ENCODE results near the gene STRADA.

The STRADA gene

GRCh38 chr17:63682981-63683380 lies 58.6 kb downstream of the STRADA start:
- no peak for DNase-seq (ENCODE audit: low spot score)

DNA sequence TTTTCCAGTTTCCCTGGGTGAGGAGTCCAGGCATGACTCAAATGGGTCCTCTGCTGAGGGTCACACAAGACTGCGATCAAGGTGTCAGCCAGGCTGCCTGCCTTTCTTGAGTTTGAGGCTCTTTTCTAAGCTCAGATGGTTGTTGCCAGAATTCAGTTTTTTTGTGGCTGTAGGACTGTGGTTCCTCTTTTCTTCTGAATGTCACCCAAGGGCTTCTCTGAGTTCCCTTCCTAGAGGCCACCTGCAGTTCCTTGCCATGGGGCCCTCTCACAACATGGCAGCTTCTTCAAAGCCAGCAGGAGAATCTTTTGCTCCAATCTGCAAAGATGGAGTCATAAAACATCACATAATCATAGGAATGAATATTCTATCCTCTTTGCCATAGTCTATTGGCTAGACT lies 59.2 kb downstream of the STRADA start:
- no peak for DNase-seq (ENCODE audit: low spot score)

DNA sequence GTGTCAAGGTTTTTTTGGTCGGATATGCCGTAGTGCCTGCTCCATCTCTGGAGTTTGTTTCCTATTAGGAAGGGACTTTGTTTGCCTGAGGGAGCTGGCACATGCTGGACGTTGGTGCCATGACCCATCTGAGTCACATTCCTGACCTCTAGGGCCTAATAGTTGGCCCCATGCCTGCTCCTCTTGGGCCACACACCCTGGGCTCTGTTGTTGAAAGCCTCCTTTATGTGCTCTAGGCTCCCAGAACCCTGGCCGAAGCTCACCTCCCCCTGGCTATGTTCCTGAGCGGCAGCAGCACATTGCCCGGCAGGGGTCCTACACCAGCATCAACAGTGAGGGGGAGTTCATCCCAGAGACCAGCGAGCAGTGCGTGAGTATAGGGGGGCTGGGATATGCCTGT lies 60.1 kb downstream of the STRADA start:
- DNase-seq (ENCODE audit: low spot score): no peak

GRCh38 chr17:63680700-63681099 lies 60.9 kb downstream of the STRADA start:
- no peak for DNase-seq (ENCODE audit: low spot score)

GRCh38 chr17:63679214-63679613 lies 62.4 kb downstream of the STRADA start:
- no peak for DNase-seq (ENCODE audit: low spot score)

DNA sequence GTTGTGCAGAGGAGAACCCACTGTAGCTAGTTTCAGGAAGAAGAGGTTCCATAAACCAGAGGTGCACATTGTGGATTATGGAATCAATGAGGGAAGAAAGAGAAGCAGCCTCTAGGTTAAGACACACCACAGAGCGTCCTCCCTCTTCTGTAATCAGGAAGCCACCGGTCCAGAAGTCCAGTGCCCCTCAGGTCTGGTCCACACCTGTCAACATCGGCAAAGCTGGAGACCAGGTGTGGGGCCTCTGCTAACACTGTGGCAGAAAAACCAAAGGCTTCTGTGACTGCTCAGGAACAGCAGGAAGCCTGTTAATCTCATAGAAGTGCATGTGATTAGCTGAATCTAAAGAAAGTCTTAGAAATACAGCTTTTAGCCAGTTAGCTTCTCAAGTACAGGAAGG lies 65.0 kb downstream of the STRADA start:
- DNase-seq (ENCODE audit: low spot score): no peak

- DNase-seq (ENCODE audit: low spot score): no peak
Observed at GRCh38 chr17:63675607-63676546, 65.7 kb downstream of the STRADA start.

- DNase-seq (ENCODE audit: low spot score): no peak
Observed at GRCh38 chr17:63675231-63675606, 66.4 kb downstream of the STRADA start.

DNA sequence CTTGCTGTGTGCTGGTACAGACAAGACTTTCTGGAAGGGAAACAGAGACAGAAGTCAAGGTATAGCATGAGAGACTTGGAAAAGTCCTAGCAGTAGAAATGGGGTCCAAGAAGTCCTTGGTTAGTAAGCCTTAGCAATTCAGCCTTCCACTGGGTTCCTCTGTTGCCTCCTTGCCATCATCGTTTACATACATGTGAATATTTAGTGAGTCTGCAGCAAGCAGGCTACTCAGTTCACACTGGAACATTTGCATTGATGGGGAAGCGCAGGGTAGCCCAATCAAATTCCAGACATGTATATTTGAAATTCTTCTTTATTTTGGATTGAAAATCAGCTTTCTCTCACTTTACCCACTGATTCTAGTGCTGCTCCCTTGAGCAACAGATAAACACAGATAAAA lies 68.7 kb downstream of the STRADA start:
- DNase-seq (ENCODE audit: low spot score): no peak

DNA sequence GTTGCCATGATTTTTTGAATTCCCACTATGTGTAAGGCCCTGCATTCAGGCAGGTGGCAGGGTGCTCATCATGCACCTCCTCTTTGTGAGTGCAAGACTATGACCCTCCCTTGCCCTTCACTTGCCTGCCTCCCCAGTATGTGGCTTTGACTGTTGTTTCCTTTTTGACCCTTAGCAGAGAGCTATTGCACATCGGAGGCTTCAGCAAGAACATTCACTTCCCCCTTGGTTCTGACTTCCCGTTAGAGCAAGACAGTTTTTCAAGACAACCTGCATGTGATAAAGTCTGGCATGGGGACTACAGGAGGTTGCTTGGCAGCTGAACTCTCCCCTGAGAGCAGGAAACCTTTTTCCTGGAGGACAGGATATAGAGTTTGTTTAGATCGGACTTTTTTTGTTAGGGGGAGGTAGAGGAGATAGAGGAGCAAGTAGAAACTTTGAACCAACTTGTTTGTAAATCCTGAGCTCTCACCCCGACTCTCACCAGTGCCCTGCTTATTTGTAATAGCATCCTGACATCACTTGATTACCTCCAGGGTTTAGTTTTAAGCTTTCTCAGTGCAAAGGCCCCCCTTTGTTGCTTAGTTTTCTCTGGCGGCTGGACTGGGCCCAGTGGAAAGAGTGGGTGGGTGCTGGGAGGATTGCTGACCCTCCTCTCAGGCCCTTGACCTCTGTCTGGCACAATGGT lies 75.9 kb downstream of the STRADA start:
- DNase-seq (ENCODE audit: low spot score): no peak

DNA sequence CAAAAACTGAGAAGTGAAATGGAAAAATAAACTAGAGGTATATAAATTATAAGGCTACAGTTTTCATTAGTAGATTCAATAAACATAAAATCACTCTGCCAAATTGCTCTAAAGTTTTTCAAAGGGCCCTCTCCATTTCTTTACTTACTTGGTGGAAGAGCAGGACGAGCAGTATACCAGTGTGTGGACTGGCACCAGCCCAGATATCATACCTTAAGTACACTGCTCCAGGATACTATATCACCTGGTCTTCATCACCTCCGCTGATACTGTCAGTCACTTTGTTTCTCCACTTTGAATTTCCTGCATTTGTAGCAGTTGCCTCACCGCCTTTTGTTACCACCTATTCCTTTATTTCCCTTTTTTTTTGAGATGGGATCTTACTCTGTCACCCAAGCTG lies 81.7 kb downstream of the STRADA start:
- DNase-seq (ENCODE audit: low spot score): no peak

DNA sequence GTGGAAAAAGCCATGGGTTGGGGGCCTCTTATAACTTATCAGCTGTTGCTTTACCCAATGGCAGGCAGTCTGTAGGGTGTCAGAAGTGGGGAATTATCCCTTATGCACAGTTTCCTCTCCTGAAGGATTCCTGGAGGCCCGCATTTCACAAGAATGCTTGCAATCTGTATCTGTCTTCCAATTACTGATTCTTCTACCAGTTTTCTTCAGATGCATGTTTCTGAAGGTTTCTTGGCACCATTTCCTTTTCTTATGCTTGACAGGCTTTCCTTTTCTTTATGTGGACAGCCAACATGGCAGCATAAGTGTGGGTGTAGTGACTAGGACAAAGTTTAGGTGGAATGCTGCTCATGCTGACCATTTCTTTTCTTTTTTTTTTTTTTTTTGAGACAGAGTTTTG lies 83.2 kb downstream of the STRADA start:
- DNase-seq (ENCODE audit: low spot score): no peak

GRCh38 chr17:63657786-63658185 lies 83.8 kb downstream of the STRADA start:
- DNase-seq (ENCODE audit: low spot score): no peak

DNA sequence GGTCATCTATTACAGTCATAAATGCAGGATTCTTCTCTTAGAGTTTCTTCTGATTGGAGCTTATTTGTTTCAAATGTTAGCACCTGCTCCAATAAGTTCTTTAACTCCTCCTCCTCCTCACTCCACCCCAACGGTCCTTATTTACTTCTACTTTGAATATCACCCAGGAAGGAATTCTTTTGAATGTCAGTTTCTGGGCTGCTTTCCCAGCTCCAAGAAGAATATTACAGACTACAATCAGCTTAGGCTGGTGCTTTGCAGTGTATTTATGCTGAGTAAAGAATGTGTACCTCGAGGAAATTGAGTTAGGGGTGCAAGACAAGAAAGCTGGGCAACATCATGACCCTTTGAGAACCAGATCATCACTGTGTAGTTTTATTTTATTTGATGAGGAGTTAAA lies 88.5 kb downstream of the STRADA start:
- DNase-seq (ENCODE audit: low spot score): no peak

All from RKO (cell line).